ENCODE results near the gene THSD4. TPM values are rescaled to one million over a fixed set of nuclear protein-coding genes. Genes with fewer than 3 reads are reported as not detected.
A peak's percentile ranks its signal among the peaks of the same experiment; 100 is the strongest.

The THSD4 gene
- total RNA-seq, 3 donors from 2014 or later = 18.3 to 46.2 (median 27.1) TPM

GRCh38 chr15:71591057-71591456 is 475.8 kb downstream of the THSD4 start:
- H3K9me3 ChIP-seq = peaks cover 4% of the 10 kb centered on the region
- no peaks in the 10 kb centered on the region for H3K36me3 ChIP-seq (ENCODE audit: low read depth)
- H3K4me1 ChIP-seq (ENCODE audit: low read depth) = no peaks in the 10 kb centered on the region
- ATAC-seq = no peak
- TF ChIP-seq CTCF (IDR thresholded peaks at IDR 0.05) = no peak
- intact Hi-C loops (cut with DNase I, micrococcal nuclease) = no loop called here
- no peak overlapping the region for H3K4me3 ChIP-seq
- no peak for DNase-seq

DNA sequence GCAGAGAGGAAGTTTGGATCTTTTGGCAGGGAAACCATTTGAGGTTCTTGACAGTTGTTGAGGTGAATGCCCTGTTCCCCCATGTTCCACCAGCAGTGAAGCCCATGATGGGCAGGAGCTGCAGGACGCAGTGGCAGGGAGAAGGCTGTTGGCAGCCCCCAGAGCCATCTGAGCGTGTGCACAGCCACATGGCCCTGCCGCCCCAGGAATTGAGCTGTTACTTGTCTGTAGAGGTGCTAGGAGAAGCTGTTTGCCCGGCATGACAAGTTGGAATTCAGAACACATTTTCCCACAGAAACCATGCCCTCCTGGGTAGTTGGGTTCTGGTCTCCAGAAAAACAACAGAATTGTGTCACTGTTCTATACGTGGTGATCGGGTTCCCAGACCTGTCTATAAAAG is 476.9 kb downstream of the THSD4 start:
- Histone ChIP-seq H3K36me3 (ENCODE audit: low read depth) (no peaks in the 10 kb centered on the region), H3K4me3 (no peak overlapping the region), H3K4me1 (ENCODE audit: low read depth) (no peaks in the 10 kb centered on the region), H3K9me3 (no peaks in the 10 kb centered on the region)
- ATAC-seq = no peak
- intact Hi-C loops (cut with DNase I, micrococcal nuclease) = no loop called here
- no peak for TF ChIP-seq CTCF (IDR thresholded peaks at IDR 0.05)
- DNase-seq = no peak

GRCh38 chr15:71595846-71596553 is 480.7 kb downstream of the THSD4 start:
- no peak for DNase-seq
- intact Hi-C loops (cut with DNase I, micrococcal nuclease) = no loop called here
- Histone ChIP-seq H3K4me3 (no peak overlapping the region), H3K9me3 (no peaks in the 10 kb centered on the region), H3K36me3 (ENCODE audit: low read depth) (no peaks in the 10 kb centered on the region), H3K4me1 (ENCODE audit: low read depth) (no peaks in the 10 kb centered on the region)
- TF ChIP-seq CTCF (IDR thresholded peaks at IDR 0.05) = no peak
- no peak for ATAC-seq

- Histone ChIP-seq H3K36me3 (ENCODE audit: low read depth) (no peaks in the 10 kb centered on the region), H3K4me1 (ENCODE audit: low read depth) (no peaks in the 10 kb centered on the region), H3K9me3 (no peaks in the 10 kb centered on the region), H3K4me3 (no peak overlapping the region)
- TF ChIP-seq CTCF (IDR thresholded peaks at IDR 0.05) = no peak
- intact Hi-C loops (cut with DNase I, micrococcal nuclease) = no loop called here
- DNase-seq = peak in 1 of 3 donors; percentile 25
- no peak for ATAC-seq
Observed at GRCh38 chr15:71596672-71597071, 481.4 kb downstream of the THSD4 start.

- DNase-seq (no peak), ATAC-seq (no peak)
- no peak overlapping the region for H3K4me3 ChIP-seq
- H3K36me3 ChIP-seq (ENCODE audit: low read depth) = no peaks in the 10 kb centered on the region
- H3K4me1 ChIP-seq (ENCODE audit: low read depth) = no peaks in the 10 kb centered on the region
- no peak for TF ChIP-seq CTCF (IDR thresholded peaks at IDR 0.05)
- no peaks in the 10 kb centered on the region for H3K9me3 ChIP-seq
- intact Hi-C loops (cut with DNase I, micrococcal nuclease) = no loop called here
Observed at GRCh38 chr15:71597126-71597525, 481.9 kb downstream of the THSD4 start.

- no peaks in the 10 kb centered on the region for H3K36me3 ChIP-seq (ENCODE audit: low read depth)
- TF ChIP-seq CTCF (IDR thresholded peaks at IDR 0.05) = no peak
- no peaks in the 10 kb centered on the region for H3K9me3 ChIP-seq
- ATAC-seq (no peak), DNase-seq (no peak)
- no peaks in the 10 kb centered on the region for H3K4me1 ChIP-seq (ENCODE audit: low read depth)
- intact Hi-C loops (cut with DNase I, micrococcal nuclease) = no loop called here
- H3K4me3 ChIP-seq = no peak overlapping the region
Observed at GRCh38 chr15:71597637-71598036, 482.4 kb downstream of the THSD4 start.

Data from mucosa of descending colon (tissue), 3 donors.